ENCODE measurements around the gene ATOSB.
"Not testable (repeated sequence)": the region's sequence is repeated elsewhere in the genome, so short reads cannot be mapped to it uniquely, and the experiment has no call there.

Gene ATOSB, protein sequence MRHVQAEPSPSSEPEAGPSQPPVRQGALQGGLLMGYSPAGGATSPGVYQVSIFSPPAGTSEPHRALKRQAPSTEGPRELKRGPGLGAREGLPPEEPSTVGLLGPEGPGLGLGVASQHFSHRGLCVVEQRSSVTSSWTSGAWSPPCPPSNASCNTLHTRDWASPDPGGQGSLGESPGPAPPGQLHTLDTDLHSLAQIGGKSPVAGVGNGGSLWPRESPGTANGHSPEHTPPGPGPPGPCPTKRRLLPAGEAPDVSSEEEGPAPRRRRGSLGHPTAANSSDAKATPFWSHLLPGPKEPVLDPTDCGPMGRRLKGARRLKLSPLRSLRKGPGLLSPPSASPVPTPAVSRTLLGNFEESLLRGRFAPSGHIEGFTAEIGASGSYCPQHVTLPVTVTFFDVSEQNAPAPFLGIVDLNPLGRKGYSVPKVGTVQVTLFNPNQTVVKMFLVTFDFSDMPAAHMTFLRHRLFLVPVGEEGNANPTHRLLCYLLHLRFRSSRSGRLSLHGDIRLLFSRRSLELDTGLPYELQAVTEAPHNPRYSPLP

DNA sequence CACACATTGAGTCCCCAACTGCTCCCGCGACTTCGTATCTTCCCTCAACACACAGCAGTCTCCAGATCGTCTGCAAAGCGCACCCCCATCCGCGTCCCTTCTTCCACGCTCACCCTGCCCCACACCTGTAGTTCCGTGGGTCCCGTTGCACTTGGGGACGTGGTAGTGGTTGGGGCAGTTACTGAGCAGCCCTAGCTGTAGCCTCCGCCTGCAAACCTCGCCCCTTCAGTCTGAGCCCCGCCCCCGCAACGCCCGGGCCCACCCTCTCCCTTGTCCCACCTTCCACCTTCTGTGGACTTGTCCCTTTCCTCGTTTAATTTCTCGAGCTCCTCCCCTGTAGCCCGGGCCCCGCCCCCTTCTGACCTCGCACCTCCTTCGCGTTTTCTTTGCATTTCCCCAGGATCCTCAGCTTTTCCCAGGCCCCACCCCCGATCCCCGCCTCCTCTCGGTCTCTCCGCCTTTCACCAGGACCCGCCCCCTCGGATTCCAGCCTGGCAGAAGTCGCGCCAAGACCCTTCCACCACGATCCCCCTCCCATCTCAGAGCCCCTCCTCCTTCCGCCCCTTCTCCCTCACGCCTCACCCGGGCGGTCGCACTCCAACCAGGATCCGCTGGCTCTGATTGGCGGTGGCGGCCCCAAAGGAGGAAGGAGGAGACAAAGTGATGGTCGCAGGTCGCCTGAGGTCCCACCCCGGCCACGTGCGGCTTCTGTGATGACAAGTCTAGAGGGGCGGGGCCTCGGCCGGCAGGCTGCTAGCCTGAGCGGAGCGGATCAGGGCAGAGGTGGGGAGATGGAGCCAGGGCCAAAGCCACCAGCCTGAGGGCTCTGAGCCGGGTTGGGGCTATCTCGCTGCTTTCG, at the start of gene ATOSB:
TSS of gene ATOSB (minus strand) at position 183 of the 859 bp plus-strand sequence. CDS start 7,588 bp downstream, outside the sequence.
- DNase-seq (ENCODE audit: low read depth) = peak; percentile 95

DNA sequence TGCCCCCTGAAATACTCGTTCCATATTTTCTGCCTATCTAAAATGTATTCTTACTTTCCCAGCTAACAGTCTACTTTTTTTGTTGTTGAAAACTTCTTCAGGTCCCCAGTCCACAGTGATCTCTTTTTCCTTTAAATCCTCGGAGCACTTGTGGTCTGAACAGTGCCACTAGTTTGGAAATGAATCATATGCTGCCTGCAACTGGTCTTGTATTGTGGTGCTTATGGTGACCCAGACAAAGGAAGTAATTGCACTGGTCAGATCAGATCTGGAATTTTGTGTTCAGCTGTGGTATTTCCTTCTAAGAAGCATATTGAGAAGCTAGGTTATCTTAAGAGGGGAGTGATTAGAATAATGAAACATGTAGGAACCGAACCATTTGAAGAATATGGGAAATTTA, 49.0 kb upstream of the ATOSB start:
- DNase-seq (ENCODE audit: low read depth) = no peak

DNA sequence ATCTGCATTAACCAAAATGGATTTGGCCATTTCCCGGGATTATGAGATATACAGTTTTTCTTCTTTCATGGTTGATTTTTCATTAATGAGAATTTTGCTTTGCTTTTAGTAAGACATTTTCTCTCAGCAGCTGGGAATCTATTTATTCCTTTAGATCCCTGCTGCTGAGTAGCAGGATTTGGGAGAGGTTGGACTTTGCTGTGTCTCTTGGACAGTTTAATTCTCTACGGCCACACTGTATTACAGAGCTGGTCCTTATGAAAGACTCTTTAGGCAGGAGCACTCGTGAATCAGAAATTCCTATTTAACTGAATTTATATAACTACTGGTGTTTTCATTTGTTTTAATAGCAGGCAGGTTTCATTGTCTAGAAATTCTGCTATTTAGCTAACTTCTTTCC, 47.8 kb upstream of the ATOSB start:
- no peak for DNase-seq (ENCODE audit: low read depth)

DNA sequence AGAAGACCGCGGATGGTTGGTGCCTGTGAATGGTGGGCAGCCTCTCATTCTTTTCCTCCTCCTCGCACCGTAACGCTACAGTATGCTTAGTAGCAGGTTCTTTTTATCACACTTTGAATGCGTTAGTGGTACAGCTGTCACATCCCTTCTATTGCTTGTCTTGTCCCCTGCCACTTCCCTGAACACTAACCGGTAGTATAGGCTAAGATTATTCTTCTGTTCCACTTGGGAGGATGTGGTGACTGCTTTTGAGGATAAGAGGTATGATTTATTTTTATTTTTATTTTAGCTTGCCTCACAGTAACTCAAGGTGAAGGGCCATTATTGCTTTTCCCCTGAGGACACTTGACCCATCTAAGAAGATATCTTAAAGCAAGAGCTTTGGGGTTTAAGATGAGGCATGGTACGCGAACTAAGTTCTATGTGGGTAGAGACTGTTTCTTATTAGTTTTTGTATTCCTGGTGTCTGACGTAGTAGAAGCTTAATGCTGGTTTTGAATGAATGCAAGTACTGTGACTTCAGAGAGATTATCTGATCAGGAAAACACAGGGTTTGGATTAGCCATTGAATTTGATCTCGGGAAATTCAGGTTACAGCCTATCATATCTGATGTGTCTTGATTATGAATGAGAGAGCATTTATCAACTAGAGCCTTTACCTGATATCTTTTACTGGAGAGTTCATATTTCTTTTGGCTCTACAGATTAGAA, 47.1 kb upstream of the ATOSB start:
- no peak for DNase-seq (ENCODE audit: low read depth)

DNA sequence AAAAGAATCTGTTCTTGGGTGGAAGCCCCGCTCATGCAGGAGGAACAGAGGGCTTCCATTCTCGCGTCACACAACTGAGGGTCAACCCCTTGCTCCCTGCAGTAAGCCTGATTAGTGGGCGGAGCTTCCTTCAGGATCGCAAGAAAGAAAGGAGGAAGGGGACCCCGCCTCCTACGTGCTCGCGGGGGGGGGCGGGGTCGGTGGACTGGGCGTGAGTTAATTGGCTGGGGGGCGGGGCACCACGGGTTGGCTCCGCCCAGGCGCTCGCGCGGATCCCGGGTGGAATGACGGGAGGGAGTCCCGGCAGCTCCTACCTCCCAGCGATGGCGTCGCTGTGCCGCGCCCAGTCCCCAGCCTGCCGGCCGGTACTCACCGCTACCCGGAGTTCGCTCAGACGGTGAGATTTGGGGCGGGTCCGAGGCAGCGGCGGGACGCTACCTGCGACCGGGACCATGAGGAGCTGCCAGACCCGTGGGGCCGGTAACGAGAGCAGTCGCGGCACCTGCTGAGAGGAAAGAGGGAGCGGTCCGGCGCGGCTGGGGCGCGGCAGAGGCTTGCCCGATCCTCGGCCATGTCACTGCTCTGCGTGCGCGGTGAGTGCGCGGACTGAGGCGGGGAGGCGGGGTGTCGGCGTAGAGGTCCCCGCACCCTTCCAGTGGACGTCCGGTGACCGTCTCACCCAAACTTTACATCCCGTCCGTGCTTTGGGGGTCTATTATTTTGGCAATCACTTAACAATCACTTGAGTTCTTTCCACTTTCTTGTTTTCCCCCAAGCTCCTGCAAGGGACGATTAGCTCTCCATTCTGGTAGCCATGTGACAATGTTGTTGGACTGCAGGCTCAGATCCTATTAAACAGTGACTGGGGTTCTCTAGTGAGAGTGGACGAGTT, 46.3 kb upstream of the ATOSB start, which contains the start of gene UNC13B:
TSS of gene UNC13B (plus strand) at position 297 of the 892 bp plus-strand sequence. CDS start at position 572, 275 bp downstream.
- DNase-seq (ENCODE audit: low read depth) = peak; percentile 83

DNA sequence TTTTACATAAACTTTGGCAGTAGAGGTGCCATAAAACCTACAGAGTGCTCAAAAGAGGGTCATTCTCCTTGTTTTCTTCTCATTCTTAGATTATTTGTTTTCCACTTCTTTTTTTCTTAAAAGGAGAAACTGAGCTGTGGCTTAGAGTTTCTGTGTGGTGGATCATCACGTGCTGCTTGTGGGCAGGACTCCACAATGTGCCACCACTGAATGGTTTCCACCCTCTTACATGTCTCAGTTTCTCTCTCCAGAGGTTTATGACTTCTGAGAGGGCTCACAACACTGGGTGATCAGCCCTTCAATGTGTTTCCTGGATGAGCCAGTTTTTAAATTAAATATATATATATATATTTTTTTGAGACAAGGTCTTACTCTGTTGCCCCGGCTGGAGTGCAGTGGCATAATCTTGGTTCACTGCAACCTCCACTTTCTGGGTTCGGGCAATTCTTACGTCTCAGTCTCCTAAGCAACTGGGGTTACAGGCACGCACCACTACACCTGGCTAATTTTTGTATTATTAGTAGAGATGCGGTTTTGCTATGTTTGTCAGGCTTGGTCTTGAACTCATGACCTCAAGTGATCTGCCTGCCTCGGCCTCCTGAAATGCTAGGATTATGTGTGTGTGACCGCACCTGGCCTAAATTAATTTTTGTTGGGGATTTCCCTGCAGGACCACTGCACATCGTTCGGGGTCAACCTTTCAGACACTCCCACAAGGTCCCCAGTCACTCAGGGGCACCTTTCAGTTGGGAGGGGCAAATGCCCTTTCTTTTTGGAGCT, 43.0 kb upstream of the ATOSB start:
- DNase-seq (ENCODE audit: low read depth) = no peak

DNA sequence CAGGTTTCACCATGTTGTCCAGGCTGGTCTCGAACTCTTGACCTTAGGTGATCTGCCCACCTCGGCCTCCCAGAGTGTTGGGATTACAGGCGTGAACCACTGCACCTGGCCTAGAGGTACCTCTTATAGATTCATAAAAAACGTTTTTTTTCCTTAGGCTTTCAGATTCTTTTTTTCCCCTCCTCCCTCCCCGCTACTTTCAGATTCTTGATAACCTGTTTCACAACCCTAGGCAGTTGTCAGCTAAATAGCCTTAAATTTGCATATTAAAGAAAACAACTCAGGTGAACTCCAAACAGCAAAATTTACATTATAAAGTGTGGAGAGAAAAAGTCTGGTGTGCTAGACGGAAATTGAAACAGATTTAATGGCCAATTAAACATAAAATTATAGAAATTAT, 42.2 kb upstream of the ATOSB start:
- not testable (repeated sequence) for DNase-seq (ENCODE audit: low read depth)

DNA sequence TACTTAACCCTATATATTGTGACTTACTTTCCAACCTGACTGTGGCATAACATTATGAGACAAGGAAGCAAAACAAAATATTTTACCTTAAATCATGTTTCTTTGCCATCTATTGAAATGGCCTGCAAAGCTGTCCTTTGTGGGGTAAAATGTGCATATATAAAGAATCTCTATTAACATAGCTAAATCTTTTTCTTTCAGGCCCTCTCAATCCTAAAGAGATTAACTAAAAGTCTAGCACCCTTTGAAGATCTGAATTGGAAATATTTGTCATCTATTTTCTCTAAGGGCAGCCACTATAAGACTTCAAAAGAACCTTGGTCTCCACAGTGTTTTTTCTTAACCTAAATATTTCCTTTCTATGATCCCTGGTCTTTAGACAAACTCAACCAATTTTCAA, 41.1 kb upstream of the ATOSB start:
- no peak for DNase-seq (ENCODE audit: low read depth)

DNA sequence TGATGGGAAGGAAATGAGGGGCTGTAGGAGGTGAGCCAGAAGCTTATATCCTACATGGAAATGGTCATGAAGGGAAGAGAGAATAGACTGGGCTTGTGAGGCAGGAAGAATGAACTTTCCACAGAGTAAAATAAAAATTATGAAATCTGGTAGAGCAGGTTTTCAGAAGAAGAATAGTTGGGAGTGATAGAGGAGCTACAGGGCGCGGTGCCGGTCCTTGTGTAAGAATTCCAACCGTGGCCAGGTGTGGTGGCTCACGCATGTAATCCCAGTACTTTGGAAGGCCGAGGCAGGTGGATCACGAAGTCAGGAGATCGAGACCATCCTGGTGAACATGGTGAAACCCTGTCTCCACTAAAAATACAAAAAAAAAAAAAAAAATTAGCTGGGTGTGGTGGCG, 37.3 kb upstream of the ATOSB start:
- no peak for DNase-seq (ENCODE audit: low read depth)

DNA sequence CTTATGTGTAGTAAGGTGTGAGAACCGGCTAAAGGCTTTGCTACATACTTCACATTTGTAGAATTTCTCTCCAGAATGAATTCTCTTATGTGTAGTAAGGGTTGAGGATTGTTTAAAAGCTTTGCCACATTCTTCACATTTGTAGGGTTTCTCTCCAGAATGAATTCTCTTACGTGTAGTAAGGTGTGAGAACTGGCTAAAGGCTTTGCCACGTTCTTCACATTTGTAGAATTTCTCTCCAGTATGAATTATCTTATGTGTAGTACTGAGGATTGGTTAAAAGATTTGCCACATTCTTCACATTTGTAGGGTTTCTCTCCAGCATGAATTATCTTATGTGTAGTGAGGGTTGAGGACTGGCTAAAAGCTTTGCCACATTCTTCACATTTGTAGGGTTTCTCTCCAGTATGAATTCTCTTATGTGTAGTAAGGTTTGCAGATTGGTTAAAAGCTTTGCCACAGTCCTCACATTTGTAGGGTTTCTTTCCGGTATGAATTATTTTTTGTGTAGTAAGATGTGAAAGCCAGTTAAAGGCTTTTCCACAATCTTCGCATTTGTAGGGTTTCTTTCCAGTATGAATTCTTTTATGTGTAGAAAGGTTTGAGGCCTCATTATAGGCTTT, 32.4 kb upstream of the ATOSB start:
- DNase-seq (ENCODE audit: low read depth) = not testable (repeated sequence)

DNA sequence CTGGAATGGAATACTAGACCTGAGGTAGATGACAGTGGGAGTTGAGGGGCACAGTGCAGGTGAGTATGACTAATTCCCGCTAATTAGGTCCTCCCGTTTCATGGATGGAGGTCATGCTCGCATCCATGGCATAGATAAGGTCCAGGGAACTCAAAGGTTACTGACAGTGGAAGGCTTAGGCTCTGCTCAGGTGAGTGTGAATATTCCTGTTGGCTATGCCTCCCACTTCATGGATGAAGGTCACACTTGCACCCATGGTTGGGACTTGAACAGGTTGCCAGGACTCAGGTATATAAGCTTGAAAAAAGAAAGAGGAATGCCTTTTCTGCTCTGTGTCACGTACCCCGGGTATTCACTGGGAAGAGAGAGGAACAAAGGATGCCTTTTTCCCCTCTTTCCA, 26.4 kb upstream of the ATOSB start:
- DNase-seq (ENCODE audit: low read depth) = no peak

DNA sequence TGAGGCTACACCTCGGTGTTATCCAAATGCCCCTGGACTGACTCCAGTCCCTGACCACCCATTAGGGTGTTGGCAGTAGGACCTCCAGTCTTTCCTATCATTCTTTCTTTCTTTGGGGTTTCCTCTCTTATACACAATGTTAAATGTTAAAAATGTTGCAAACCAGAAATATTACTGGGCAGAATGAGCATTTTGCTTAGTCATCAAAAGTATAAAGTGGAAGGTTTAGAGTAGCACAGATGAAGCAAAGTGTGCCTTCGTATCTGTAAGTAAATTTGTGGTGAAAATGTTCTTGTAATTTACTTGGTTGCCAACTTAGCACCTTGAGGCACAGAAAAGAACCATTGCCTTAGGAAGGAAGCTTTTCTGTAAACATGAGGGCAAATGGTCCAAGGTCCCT, 24.4 kb upstream of the ATOSB start:
- no peak for DNase-seq (ENCODE audit: low read depth)

DNA sequence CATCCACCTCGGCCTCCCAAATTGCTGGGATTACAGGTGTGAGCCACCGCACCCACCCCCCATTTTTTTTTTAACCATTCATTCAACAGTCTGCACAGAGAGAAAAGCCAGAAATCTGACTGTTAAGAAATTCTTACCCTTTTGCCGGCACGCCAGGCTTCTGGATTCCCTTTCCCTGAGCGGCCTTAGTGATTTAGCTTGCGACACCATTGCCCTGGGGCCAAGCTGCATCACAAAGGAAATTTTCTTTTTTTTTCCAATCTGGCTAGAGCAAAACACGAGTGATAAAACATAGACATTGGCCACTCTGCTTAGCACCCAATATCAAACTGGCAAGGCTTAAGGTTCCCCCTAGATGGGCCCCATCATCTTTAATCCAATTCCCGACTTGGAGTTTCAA, 21.2 kb upstream of the ATOSB start:
- DNase-seq (ENCODE audit: low read depth) = no peak

DNA sequence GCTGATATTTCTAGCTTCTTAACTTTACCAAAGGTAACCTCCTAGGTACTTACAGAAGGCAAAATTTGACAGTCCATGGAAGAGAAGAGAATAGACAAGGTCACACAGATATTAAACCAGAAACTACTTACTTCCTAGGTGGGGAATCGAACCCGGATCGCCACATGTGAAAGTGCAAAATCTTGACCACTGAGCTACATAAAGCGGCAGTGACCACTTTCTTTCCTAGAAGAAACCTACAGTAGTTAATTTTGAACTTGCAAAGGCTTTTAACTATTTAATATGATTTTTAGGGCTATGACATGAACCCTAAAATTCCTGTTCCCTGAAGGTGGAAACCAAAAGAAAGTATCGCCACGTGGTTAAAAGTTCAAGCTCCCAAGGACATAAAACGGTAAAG, 20.3 kb upstream of the ATOSB start:
- no peak for DNase-seq (ENCODE audit: low read depth)

DNA sequence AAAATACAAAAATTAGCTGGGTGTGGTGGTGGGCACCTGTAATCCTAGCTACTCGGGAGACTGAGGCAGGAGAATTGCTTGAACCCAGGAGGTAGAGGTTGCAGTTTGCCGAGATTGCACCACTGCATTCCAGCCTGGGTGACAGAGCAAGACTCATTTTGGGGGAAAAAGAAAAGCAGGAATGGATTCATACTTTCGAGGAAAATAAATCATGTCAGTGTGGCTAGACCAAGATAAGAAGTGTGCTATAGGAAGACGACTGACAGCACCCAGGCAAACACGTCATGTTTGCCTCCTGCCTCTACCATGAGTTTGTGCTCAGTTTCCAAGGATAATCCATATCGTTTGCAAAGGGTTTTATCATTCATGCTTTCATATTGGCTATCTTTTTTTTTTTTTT, 19.3 kb upstream of the ATOSB start:
- no peak for DNase-seq (ENCODE audit: low read depth)

DNA sequence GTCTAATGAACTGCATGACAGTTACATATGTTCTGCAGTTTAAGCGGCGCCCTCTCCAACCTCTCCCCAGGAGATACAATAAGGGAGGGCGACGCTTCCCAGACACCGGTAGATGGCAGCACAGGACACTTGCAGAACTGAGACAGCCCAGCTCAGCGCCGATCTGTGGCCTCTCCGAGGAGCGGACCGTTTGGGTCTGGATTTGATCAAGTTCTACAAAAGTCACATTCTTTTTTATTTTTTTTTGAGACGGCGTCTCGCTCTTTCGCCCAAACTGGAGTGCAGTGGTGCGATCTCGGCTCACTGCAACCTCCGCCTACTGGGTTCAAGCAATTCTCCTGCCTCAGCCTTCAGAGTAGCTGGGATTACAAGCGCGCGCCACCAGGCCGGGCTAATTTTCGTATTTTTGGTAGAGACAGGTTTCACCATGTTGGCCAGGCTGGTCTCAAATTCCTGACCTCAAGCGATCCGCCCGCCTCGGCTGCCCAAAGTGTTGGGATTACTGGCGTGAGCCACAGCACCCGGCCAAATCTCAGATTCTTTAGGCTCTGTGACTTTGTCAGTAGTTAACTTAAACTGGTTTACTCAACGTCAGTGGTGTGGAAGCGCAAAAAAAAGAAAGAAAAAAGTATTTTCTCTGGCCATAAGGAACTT, 1.4 kb upstream of the ATOSB start:
- peak; percentile 93 for DNase-seq (ENCODE audit: low read depth)

DNA sequence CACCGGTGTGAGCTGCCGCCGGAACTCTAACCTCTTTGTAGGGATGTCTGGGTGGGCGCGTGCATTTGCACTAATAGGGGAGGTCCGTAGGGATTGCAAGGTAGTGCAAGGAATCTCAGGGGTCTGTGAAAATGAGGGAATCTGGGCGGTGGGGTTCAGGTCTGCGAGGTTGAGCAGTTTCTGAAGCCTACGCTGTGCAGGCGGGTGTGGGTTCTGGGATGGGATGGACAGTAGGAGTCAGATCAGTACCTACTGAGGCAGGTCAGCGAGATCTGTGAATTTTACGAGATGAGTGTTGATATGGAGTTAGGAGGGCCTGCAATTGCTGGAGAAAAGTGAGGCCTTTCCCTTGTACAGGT, 856 bp upstream of the ATOSB start:
- DNase-seq (ENCODE audit: low read depth) = no peak

DNA sequence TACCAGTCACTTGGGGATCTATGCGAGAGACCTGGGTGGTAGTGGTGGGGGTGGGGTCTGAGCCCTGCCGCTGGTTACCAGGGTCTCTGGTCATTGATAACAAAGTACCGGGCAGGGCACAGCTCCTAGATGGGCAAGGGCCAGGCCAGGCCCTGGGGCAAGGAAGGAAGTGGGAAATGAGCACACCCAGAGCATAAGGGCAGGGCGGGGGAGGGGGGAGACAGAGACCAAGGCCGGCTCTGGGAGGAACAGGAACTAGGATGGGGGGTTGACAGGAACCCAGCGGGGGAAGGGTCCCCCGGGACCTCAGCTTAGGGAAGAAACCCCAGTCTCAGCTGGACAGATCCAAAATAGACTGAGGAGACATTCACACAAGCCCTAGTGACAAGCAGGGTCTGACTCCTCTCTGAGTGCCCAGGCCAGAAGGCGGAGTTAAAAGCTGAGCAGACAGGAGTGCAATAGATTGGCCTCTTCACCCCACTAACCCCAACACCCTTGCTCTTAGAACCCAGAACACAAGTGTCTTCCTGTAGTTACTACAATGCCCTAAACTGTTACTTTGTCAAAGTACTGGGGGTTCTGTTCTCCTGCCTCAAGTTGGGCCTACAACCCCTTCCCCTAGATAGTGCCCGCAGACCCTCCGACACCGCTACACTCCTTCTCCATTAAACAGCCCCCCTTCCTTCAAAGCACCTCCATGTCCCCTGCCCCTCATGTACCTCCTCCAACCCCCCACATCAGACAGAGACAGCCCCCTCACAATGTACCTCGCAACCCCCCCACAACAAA, 628 bp downstream of the ATOSB start:
- no peak for DNase-seq (ENCODE audit: low read depth)
